ENCODE measurements around the gene SLC2A11. TPM values are rescaled to one million over a fixed set of nuclear protein-coding genes. Genes with fewer than 3 reads are reported as not detected.

Gene SLC2A11
- total RNA-seq, 1 donor from 2014 or later = 32.1 TPM

DNA sequence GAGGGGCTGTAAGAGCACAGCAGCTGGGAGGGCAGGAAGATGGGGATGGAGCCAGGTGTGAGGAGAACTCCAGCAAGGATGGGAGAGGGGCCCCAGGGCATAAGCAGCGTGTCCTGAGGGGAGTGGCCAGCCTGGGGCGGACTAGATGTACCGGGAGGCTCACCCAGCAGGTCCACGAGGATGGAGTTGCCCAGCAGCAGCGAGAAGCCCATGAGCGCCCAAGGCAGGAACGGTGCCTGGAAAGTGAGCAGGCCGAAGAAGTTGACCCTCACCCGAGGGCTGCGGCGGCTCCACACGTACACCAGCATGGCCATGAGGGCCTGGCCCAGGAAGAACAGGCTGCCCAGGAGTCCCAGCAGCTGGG lies 20.2 kb upstream of the SLC2A11 start:
- Mint-ChIP-seq H3K27ac (peak overlapping the region; percentile 80), H3K9me3 (no peaks in the 10 kb centered on the region), H3K27me3 (peaks cover 24% of the 10 kb centered on the region), H3K4me1 (ENCODE audit: unreplicated experiment) (peaks cover 31% of the 10 kb centered on the region), H3K4me3 (peak overlapping the region; percentile 76), H3K36me3 (peaks cover 8% of the 10 kb centered on the region)
- no peak for DNase-seq (ENCODE audit: extremely low spot score, unreplicated experiment)
- TF ChIP-seq, protein P1, sequence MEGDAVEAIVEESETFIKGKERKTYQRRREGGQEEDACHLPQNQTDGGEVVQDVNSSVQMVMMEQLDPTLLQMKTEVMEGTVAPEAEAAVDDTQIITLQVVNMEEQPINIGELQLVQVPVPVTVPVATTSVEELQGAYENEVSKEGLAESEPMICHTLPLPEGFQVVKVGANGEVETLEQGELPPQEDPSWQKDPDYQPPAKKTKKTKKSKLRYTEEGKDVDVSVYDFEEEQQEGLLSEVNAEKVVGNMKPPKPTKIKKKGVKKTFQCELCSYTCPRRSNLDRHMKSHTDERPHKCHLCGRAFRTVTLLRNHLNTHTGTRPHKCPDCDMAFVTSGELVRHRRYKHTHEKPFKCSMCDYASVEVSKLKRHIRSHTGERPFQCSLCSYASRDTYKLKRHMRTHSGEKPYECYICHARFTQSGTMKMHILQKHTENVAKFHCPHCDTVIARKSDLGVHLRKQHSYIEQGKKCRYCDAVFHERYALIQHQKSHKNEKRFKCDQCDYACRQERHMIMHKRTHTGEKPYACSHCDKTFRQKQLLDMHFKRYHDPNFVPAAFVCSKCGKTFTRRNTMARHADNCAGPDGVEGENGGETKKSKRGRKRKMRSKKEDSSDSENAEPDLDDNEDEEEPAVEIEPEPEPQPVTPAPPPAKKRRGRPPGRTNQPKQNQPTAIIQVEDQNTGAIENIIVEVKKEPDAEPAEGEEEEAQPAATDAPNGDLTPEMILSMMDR (conservative IDR thresholded peaks at IDR 0.05) = no peak

DNA sequence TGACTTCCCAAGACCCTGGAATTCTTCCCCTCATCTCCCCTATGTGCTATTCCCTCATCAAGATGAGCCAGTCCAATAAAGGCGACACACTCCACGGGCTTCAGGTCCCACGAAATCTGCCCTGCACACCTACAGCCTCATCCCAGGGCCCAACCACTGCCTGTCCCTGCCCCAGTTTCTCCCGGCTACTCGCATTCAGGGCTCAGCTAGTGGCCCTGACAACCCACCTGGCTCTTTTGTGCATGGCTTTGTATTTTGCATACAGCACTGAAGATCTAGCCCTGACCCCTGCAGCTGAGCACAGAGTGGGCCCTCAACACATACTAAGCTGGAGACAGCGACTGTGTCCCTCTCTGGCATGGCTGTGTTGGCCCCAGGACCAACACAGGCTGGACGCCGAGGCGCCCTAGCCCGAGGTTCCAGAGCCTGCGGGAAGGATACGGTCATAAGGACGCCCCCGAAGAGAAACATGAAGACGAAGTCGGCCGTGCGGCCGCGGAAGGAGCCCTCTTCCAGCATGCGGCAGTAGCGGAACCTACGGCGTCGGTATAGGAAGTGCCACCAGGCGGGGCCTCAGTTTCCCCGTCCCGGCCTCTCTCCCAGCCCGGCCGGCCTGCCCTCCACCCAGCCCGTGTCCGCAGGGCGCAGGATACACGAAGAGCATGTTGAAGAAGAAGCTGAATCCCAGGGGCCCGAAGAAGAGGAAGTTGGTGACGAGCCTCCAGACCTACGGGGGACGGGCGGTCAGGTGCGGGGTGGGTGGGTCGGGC lies 19.6 kb upstream of the SLC2A11 start:
- H3K4me3 Mint-ChIP-seq = peak overlapping the region; percentile 91

DNA sequence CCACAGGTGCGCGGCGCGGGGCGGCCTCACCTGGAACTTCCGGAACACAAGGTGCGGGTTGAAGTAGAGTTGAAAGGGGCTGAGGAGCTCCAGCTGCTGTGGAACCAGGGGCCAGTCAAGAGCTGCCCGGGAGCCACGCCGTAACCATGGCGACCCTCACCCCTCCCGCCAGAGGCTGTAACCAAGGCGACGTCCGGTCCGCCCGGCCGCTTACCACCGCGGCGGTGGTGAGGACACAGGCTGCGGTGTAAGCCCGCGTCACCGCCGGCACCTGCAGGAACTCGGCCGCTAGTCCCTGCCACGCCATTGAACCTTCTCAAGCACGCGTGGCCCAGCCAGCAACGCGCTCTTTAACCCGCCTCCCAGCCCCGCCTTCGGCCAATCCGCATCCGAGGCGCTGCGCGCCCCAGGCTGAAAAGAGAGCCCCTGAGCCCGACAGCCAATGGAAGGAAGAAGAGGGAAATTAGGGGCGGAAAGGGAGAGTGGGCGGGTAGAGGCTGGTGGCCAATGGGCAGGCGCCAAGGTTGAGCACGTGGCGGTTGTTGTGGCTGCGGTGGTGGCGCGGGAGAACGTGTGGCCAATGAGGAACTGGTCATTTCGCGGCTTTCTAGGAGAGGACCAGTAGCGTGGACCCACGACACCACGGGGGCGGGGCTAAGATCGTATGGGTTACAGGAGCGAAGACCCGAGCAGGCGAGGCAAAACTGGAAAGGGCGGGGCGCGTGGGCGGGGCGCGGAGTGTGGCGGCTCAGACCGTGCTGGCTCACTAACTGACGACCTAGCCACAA lies 18.8 kb upstream of the SLC2A11 start, which contains the start of gene DERL3:
Gene DERL3, minus strand, starts transcription at position 326 of the 788 bp plus-strand sequence. Its CDS starts 19 bp downstream, at position 307.
- Mint-ChIP-seq H3K36me3 (peaks cover 8% of the 10 kb centered on the region), H3K4me3 (peak within 1 kb of the TSS; percentile 91), H3K27ac (peak within 1 kb of the TSS; percentile 88), H3K27me3 (peaks cover 24% of the 10 kb centered on the region), H3K4me1 (ENCODE audit: unreplicated experiment) (peaks cover 31% of the 10 kb centered on the region), H3K9me3 (no peaks in the 10 kb centered on the region)
- peak; percentile 97 for DNase-seq (ENCODE audit: extremely low spot score, unreplicated experiment)
- TF ChIP-seq, protein P1 (conservative IDR thresholded peaks at IDR 0.05) = no peak

More for the DNA sequence above, 19.6 kb upstream of the SLC2A11 start:
- peaks cover 8% of the 10 kb centered on the region for H3K36me3 Mint-ChIP-seq
- H3K9me3 Mint-ChIP-seq = no peaks in the 10 kb centered on the region
- peaks cover 31% of the 10 kb centered on the region for H3K4me1 Mint-ChIP-seq (ENCODE audit: unreplicated experiment)
- H3K27me3 Mint-ChIP-seq = peaks cover 24% of the 10 kb centered on the region
- H3K27ac Mint-ChIP-seq = peak overlapping the region; percentile 80
- TF ChIP-seq, protein P1 (conservative IDR thresholded peaks at IDR 0.05) = no peak
- no peak for DNase-seq (ENCODE audit: extremely low spot score, unreplicated experiment)

DNA sequence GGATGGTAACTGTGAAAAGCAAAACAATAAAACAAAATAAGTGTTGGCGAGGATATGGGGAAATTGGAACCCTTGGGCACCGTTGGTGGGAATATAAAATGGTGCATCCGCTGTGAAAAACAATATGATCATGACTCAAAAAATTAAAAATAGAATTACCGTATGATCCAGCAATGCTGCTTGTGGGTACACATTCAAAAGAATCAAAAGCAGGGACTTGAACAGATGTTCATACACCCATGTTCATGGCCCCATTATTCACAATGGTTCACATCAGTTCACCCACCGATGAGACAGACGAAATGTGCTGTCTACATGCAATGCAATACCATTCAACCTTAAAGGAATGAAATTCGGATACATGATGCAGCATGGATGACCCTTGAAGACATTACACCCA lies 17.6 kb upstream of the SLC2A11 start:
- no peak for DNase-seq (ENCODE audit: extremely low spot score, unreplicated experiment)
- no peaks in the 10 kb centered on the region for H3K9me3 Mint-ChIP-seq
- H3K27me3 Mint-ChIP-seq = peaks cover 24% of the 10 kb centered on the region
- H3K4me1 Mint-ChIP-seq (ENCODE audit: unreplicated experiment) = peaks cover 35% of the 10 kb centered on the region
- H3K36me3 Mint-ChIP-seq = peaks cover 8% of the 10 kb centered on the region
- peak overlapping the region; percentile 55 for H3K27ac Mint-ChIP-seq
- peak overlapping the region; percentile 91 for H3K4me3 Mint-ChIP-seq
- TF ChIP-seq, protein P1 (conservative IDR thresholded peaks at IDR 0.05) = no peak

DNA sequence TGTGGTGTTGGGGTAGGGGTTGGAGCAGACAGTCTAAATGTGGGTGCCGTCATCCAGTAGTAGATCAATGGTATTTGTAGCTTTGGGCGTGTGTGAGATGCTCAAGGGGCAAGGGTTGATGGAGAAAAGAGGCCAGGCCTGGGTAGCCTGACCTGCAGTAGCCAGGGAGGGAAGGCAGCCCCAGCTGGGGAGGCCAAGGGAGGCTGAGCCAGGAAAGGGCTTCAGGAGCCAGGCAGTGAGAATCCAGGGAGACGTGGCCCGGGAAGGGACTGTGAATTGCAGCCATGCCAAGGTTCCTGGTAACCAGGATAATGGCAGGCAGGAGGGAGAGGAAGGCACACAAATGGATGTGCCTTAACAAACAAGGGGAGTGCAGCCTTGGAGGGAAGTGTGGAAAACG lies 16.4 kb upstream of the SLC2A11 start:
- H3K36me3 Mint-ChIP-seq = peaks cover 4% of the 10 kb centered on the region
- H3K27ac Mint-ChIP-seq = no peak overlapping the region
- H3K4me1 Mint-ChIP-seq (ENCODE audit: unreplicated experiment) = peaks cover 40% of the 10 kb centered on the region
- no peak for DNase-seq (ENCODE audit: extremely low spot score, unreplicated experiment)
- peaks cover 24% of the 10 kb centered on the region for H3K27me3 Mint-ChIP-seq
- no peaks in the 10 kb centered on the region for H3K9me3 Mint-ChIP-seq
- H3K4me3 Mint-ChIP-seq = no peak overlapping the region
- TF ChIP-seq, protein P1 (conservative IDR thresholded peaks at IDR 0.05) = no peak
